ENCODE measurements around the gene EFCC1.

EFCC1 gene

DNA sequence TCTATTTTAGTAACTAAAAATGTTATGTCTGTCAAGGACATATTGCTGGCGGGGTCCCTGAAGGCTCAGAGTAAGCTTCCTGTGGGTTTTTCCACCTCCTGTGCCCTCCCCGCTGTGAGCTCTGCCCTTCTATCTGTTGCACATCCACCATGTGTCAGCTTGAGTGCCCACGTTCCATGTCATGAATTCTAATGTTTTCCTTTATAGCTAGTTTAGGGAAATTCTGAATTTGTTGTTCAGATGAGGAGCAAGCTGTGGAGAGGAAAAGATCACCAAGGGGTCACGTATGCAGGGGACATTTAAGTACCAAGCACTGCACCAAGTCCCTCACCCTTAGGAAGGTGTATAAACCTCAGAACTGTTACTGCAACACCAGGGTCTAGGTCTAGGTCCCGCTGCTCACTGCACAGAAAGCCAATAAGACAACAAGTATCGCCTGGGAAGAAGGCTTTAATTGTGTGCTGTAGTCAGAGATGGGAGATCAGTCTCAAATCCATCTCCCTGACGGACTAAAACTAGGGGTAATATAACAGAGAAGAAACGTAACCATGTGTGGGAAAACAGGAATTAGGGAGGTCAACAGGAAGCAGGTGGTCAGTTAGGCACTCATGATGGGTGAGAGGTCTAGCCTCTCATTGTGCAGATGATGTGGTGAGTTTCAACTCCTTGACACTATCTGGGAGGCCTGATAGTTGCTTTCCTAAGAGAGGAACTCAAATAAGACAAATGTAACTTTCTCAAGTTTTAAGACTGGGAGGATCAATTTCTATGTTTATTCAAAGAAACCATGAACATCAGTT lies 69.2 kb downstream of the EFCC1 start:
- H3K4me3 ChIP-seq (replicated peaks; ENCODE audit: low read depth, low read length): no peak overlapping the region
- TF ChIP-seq, protein P1, sequence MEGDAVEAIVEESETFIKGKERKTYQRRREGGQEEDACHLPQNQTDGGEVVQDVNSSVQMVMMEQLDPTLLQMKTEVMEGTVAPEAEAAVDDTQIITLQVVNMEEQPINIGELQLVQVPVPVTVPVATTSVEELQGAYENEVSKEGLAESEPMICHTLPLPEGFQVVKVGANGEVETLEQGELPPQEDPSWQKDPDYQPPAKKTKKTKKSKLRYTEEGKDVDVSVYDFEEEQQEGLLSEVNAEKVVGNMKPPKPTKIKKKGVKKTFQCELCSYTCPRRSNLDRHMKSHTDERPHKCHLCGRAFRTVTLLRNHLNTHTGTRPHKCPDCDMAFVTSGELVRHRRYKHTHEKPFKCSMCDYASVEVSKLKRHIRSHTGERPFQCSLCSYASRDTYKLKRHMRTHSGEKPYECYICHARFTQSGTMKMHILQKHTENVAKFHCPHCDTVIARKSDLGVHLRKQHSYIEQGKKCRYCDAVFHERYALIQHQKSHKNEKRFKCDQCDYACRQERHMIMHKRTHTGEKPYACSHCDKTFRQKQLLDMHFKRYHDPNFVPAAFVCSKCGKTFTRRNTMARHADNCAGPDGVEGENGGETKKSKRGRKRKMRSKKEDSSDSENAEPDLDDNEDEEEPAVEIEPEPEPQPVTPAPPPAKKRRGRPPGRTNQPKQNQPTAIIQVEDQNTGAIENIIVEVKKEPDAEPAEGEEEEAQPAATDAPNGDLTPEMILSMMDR (IDR thresholded peaks at IDR 0.05; ENCODE audit: low read depth, low read length, missing control alignments): no peak
- no peak for DNase-seq (ENCODE audit: extremely low read depth, low read depth)

DNA sequence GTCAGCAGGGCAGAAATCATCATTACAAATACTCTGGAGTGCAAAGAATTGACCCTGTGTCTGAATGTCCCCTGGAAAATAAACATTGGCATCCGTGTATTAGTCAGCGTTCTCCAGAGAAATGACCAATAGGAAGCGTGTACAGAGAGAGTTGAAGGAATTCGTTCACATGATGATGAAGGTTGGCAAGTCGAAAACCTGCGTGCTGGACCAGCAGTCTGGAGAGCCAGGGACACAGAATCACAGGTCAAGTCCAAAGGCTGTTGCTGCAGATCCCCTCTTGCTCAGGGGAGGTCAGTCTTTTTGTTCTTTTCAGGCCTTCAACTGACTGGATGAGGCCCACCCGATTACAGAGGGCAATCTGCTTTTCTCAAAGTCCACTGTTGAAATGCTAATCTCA lies 76.1 kb downstream of the EFCC1 start:
- no peak overlapping the region for H3K4me3 ChIP-seq (replicated peaks; ENCODE audit: low read depth, low read length)
- DNase-seq (ENCODE audit: extremely low read depth, low read depth): no peak
- TF ChIP-seq, protein P1 (IDR thresholded peaks at IDR 0.05; ENCODE audit: low read depth, low read length, missing control alignments): no peak

DNA sequence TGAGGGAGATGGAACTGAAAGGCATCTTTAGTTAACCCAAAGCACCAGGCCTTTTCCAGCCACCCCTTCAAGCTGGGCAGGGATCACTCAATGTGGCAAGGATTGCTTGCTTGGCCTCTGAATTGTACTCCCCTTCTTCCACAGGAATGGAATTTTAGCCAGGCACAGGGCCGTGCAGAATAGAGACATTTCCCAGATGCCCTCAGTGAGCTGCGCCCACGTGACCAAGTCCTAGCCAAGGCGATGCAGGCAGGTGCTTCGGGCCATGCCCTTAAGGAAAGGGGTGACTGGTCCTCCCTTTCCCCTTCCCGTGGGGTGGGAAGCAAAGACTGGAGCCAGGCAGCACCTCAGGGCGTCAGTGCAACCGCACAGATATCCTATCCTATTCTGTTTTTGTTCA lies 77.4 kb downstream of the EFCC1 start:
- TF ChIP-seq, protein P1 (IDR thresholded peaks at IDR 0.05; ENCODE audit: low read depth, low read length, missing control alignments): no peak
- H3K4me3 ChIP-seq (replicated peaks; ENCODE audit: low read depth, low read length): no peak overlapping the region
- no peak for DNase-seq (ENCODE audit: extremely low read depth, low read depth)

DNA sequence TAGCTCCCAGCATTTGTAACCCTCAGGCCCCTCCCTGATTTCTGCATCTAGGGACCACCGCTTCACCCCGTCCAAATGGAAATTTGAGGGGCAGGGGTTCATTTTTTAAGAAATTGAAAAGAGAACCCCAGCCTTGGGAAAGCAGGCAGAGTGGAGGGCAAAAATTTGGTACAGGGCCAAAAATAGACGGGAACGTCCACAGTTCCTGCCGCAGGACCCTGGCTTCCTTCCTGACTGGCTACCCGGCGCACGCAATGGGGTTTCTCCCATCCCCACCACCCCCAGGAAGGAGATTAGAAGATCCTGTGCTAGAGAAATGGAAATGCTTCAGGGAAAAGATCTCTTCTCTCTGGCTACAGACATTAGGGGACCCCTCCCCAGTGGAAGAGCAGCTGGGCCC lies 80.4 kb downstream of the EFCC1 start:
- TF ChIP-seq, protein P1 (IDR thresholded peaks at IDR 0.05; ENCODE audit: low read depth, low read length, missing control alignments): no peak
- DNase-seq (ENCODE audit: extremely low read depth, low read depth): no peak
- H3K4me3 ChIP-seq (replicated peaks; ENCODE audit: low read depth, low read length): no peak overlapping the region

DNA sequence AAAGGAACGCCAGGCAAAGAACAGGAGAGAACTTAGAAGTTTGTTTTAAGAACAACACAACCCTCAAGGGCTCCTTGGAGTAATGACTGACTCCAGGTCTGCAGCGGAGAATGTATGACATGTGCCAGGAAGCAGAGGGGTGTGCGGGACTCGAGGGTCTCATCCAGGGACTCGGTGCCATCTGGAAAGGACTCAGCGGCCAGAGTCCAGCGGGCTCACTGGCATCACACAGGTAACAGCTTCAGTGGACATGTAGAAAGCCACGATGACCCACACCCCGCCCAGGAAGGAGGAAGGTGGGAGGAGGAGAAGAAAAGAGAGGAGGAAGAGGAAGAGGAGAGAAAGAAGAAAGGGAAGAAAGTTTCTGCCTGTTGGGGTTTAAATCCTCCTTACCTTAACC lies 80.9 kb downstream of the EFCC1 start:
- H3K4me3 ChIP-seq (replicated peaks; ENCODE audit: low read depth, low read length): no peak overlapping the region
- no peak for DNase-seq (ENCODE audit: extremely low read depth, low read depth)

DNA sequence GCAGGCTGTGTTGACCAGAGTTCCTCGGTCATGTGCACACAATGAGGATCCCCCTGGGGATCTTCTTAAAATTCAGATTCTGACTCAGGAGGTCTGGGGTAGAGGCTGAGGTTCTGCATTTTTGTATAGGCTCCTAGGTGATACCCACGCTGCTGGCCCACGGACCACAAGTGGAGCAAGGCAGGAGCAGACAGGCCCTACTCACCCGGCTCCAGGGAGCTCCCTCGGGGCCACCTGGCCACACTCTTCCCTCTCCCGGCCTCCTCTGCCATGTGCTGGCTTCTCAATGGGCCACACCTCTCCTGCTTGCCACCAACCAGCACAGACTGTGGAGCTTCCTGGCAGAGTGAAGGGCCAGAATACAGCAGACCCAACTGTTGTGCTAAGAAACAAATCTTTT lies 83.4 kb downstream of the EFCC1 start:
- TF ChIP-seq, protein P1 (IDR thresholded peaks at IDR 0.05; ENCODE audit: low read depth, low read length, missing control alignments): no peak
- no peak for DNase-seq (ENCODE audit: extremely low read depth, low read depth)
- H3K4me3 ChIP-seq (replicated peaks; ENCODE audit: low read depth, low read length): no peak overlapping the region

More for the DNA sequence above, 80.9 kb downstream of the EFCC1 start:
- TF ChIP-seq, protein P1 (IDR thresholded peaks at IDR 0.05; ENCODE audit: low read depth, low read length, missing control alignments): no peak

Measured in HFF-Myc (cell line).